PFSK-1 (cell line): ENCODE results near the gene NR3C1.

Experiments
- FOXP2 ChIP-seq: optimal IDR thresholded peaks from 2 replicates; pipeline ENCODE3; 2011; ENCODE audit warnings: borderline replicate concordance, control low read depth, inconsistent platforms; ENCODE audit not compliant: insufficient read depth; ENCODE audit errors: extremely low read length, extremely low read depth
- POLR2AphosphoS5 ChIP-seq: IDR thresholded peaks from 2 replicates; pipeline ENCODE4 v1.6.1; 2012; ENCODE audit warnings: low read depth, mild to moderate bottlenecking, control low read depth, low read length, moderate library complexity
- SIN3A ChIP-seq: IDR thresholded peaks from 2 replicates; pipeline ENCODE4 v1.6.1; 2012; ENCODE audit warnings: mild to moderate bottlenecking, low read length, moderate library complexity, borderline replicate concordance; ENCODE audit not compliant: insufficient read depth
- TAF1 ChIP-seq: IDR thresholded peaks from 2 replicates; pipeline ENCODE4 v1.6.1; 2012; ENCODE audit warnings: low read length, control low read depth, borderline replicate concordance; ENCODE audit not compliant: insufficient read depth
- TF ChIP-seq, protein P1 (sequence below), 2 experiments: IDR thresholded peaks; 2 replicates each; pipeline versions ENCODE4 v1.6.1 to v1.8.0; 2011 to 2012; ENCODE audit warnings: low read depth in 2 of 2, low read length in 2 of 2, control low read depth in 1 of 2, inconsistent platforms in 1 of 2, mild to moderate bottlenecking in 1 of 2, moderate library complexity in 1 of 2; ENCODE audit not compliant: insufficient read depth in 1 of 2

NR3C1 gene

DNA sequence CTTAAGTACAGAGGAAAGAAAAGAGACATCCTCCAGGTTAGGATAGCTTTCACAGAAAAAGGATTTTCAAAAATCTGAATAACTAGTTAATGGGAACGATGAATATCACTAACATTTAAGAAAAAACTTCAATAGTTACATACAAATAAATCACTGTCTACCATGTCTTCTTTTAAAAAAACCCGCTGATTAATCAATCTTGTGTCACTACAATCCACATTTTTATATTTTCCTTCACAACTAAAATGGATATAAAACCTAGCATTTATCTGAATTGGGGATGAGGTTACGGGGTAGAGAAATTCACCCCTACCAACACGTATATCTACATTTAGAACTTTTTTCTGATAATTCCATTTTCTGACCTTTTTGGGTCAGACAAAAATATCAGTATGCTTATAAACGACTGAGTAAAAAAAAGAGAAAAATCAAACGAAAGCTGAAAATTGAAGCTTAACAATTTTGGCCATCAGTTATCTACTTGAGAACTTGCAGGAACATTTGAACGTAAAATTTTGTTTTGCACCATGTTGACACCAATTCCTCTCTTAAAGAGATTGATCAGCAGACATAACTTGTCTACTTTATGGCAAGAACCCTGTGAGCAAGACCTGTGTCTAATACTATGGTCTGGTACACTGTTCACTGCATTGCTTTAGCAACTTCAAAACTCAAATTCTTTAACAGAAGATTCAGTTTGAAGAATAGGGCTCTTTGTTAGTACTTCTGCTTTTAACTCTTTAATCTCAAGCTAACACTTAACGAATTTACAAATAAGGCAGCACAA, 4.8 kb downstream of the NR3C1 start:
- TF ChIP-seq FOXP2, result no peak
- no peak; the same call in 1 of the 2 replicates for TF ChIP-seq SIN3A
- no peak for TF ChIP-seq POLR2AphosphoS5
- TF ChIP-seq, protein P1, sequence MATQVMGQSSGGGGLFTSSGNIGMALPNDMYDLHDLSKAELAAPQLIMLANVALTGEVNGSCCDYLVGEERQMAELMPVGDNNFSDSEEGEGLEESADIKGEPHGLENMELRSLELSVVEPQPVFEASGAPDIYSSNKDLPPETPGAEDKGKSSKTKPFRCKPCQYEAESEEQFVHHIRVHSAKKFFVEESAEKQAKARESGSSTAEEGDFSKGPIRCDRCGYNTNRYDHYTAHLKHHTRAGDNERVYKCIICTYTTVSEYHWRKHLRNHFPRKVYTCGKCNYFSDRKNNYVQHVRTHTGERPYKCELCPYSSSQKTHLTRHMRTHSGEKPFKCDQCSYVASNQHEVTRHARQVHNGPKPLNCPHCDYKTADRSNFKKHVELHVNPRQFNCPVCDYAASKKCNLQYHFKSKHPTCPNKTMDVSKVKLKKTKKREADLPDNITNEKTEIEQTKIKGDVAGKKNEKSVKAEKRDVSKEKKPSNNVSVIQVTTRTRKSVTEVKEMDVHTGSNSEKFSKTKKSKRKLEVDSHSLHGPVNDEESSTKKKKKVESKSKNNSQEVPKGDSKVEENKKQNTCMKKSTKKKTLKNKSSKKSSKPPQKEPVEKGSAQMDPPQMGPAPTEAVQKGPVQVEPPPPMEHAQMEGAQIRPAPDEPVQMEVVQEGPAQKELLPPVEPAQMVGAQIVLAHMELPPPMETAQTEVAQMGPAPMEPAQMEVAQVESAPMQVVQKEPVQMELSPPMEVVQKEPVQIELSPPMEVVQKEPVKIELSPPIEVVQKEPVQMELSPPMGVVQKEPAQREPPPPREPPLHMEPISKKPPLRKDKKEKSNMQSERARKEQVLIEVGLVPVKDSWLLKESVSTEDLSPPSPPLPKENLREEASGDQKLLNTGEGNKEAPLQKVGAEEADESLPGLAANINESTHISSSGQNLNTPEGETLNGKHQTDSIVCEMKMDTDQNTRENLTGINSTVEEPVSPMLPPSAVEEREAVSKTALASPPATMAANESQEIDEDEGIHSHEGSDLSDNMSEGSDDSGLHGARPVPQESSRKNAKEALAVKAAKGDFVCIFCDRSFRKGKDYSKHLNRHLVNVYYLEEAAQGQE (IDR thresholded peaks at IDR 0.05; ENCODE audit: insufficient read depth in 1 of 2, low read depth in 2 of 2, low read length in 2 of 2), result no peak
- TF ChIP-seq TAF1, result no peak

DNA sequence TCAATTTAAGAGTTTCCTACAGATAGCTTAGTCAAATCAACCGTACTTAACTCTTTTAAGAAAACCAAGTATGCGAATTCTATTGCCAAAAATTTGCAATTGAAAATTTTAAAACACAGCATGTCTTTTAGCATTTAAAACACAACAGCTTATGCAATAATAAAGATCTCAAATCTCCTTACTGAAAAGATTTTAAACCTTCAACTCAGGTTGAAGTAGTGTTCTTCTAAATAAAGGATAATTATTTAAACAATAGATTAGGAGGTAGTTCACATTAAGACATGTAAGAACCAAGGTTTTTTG, 5.5 kb downstream of the NR3C1 start:
- no peak for TF ChIP-seq SIN3A
- TF ChIP-seq FOXP2, result no peak
- TF ChIP-seq, protein P1 (IDR thresholded peaks at IDR 0.05; ENCODE audit: insufficient read depth in 1 of 2, low read depth in 2 of 2, low read length in 2 of 2), result no peak
- no peak for TF ChIP-seq TAF1
- no peak for TF ChIP-seq POLR2AphosphoS5

DNA sequence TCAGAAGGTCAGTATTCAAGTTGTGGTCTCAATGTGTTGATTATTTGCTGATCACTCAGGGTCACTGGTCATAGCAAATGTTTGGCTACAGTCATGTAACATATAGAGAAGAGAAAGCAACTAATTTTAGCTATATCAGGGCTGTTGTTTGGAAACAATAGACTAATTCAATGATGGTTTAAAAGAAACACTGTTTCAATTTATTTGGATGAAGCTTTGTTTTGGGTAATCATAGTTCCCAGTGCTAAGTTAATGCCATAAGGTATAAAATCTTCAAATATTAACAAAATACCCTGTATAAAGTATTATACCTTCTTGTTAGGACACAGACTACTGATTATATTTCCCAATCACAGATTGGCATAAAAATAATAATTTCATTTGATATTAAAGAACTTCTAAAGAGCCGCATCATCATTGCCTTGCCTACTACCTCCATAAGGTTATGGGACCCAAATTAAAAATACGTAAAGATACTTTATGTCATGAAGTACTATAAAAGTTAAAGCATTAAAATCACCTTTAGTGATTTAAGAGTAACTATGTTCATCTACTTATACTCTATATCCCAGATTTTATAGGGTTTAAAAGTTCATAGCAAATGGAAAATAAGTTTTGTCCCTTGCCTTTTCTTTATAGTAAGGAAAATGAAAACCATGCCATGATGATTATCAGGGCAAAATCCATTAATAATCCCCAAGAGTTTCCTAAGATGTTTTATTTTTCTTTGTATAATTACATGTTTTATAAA, 6.0 kb downstream of the NR3C1 start:
- TF ChIP-seq TAF1, result no peak
- TF ChIP-seq FOXP2, result no peak
- TF ChIP-seq SIN3A, result no peak
- no peak for TF ChIP-seq POLR2AphosphoS5
- TF ChIP-seq, protein P1 (IDR thresholded peaks at IDR 0.05; ENCODE audit: insufficient read depth in 1 of 2, low read depth in 2 of 2, low read length in 2 of 2), result no peak

DNA sequence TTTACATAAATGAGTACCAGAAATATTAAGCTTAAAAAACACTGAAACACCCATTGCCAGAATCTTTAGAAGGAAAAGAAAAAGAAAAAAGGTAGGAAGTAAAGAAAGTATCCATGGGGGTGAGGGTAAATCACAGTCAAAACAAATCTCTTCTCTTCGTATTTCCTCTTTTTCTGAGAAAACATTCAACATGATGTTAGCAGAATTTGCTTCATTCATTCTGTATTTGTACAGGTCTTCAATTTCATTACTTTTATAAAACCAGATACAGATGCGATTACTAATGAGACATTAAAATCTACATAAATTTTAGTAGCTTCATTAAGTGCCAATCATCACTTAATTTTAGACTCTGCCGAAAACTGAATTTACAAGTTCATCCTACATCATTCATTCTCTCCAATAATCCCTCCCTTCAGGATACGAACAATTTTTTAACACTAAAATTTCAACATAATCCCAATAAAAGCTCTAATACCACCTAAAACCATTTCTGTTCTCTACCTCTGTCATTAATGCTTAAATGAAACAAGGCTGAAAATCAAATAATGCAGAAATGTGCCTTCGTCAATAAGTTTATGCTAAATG, 7.0 kb downstream of the NR3C1 start:
- no peak for TF ChIP-seq POLR2AphosphoS5
- TF ChIP-seq, protein P1 (IDR thresholded peaks at IDR 0.05; ENCODE audit: insufficient read depth in 1 of 2, low read depth in 2 of 2, low read length in 2 of 2), result no peak
- no peak for TF ChIP-seq TAF1
- TF ChIP-seq SIN3A, result no peak
- TF ChIP-seq FOXP2, result no peak
